Measurements from ENCODE around the gene CKS1B. TPM values are rescaled to one million over a fixed set of nuclear protein-coding genes. Genes with fewer than 3 reads are reported as not detected.

CKS1B gene
- total and polyA plus RNA-seq, 9 of the 15 experiments (the other 6 are each of a cell fraction or from before 2014, with no cell fraction given): 215 to 1,103 (median 460) TPM

- TF ChIP-seq NONO (IDR thresholded peaks at IDR 0.05; ENCODE audit: low read depth in 2 of 2, low read length in 1 of 2) (0 out of 4 replicates have a peak, but pooled peaks of 1 of the 2 experiments have one; percentile 65), PKNOX1 (IDR thresholded peaks at IDR 0.05) (peak; percentile 99), CBX8 (IDR thresholded peaks at IDR 0.05; ENCODE audit: borderline replicate concordance, extremely low read depth, low read depth, low read length, poor library complexity, severe bottlenecking) (no peak), NFYB (IDR thresholded peaks at IDR 0.05; ENCODE audit: extremely low read depth, insufficient read length) (peak; percentile 90), ZNF561 (CRISPR knock-in tag; conservative IDR thresholded peaks at IDR 0.05) (no peak), MCM7 (IDR thresholded peaks at IDR 0.05) (no peak), ID3 (CRISPR knock-in tag; IDR thresholded peaks at IDR 0.05) (no peak), ID3 (tag; IDR thresholded peaks at IDR 0.05) (no peak), WHSC1 (IDR thresholded peaks at IDR 0.05; ENCODE audit: low read length) (no peak), CGGBP1 (CRISPR knock-in tag; IDR thresholded peaks at IDR 0.05) (no peak), THRA (IDR thresholded peaks at IDR 0.05) (no peak), ZBTB2 (IDR thresholded peaks at IDR 0.05) (peak; percentile 91), ATF1 (CRISPR knock-in tag; IDR thresholded peaks at IDR 0.05) (no peak), ATF1 (tag; IDR thresholded peaks at IDR 0.05) (peak; percentile 42)
These were observed 27.4 kb downstream of the CKS1B start (continued) for GRCh38 chr1:155001675-155002463.
